K562 (cell line): ENCODE data around the gene CRAMP1. TPM values are rescaled to one million over a fixed set of nuclear protein-coding genes. Genes with fewer than 3 reads are reported as not detected.

Experiments
- ATAC-seq: fragments of 200-7000 bp; cut with Tn5 transposase; 3 replicates; pipeline ENCODE4 v1.9.1; 2020; ENCODE audit warnings: moderate library complexity
- BruUV-seq: library from RNA; stranded (reverse); fragments of 400-500 nt; replicated peaks from 2 replicates; lab custom pipeline; 2021; lab: Mats Ljungman, UMichigan
- CTCF ChIA-PET: fragments of 300-600 bp; formaldehyde crosslinking; extraction: SDS; loops from one replicate; lab custom pipeline; 2021; ENCODE audit warnings: low intra/inter-chr PET ratio; lab: Yijun Ruan, JAX
- POLR2A ChIA-PET: fragments of 300-600, 350-650 bp; sonication (Branson Sonifier 250); formaldehyde crosslinking; extraction: SDS; loops from one replicate; lab custom pipeline; 2021; ENCODE audit warnings: antibody characterized with exemption, inconsistent platforms; lab: Yijun Ruan, JAX
- DNase-seq, 4 experiments: peaks; one replicate each; pipeline versions ENCODE4 v3.0.0 to v3.0.0-alpha.2; 2011 to 2018; ENCODE audit warnings: low spot score in 3 of 4, mixed read lengths in 3 of 4; ENCODE audit errors: extremely low read depth in 1 of 4
- FAIRE-seq: peaks from 2 replicates; lab custom pipeline; 2011; peaks lifted over from hg19 to GRCh38; lab: Jason Lieb, UNC
- H2AFZ ChIP-seq: 2 replicates; pipeline ENCODE4 v1.6.0; 2011; ENCODE audit warnings: low read depth, low read length, control low read depth, inconsistent platforms
- H3K27ac ChIP-seq: fragments of 200-600 bp; 3 replicates; pipeline ENCODE4 v1.8.0; 2011; ENCODE audit warnings: low read depth, mild to moderate bottlenecking, control low read depth, inconsistent platforms, low read length, moderate library complexity, mixed read lengths; ENCODE audit errors: extremely low read depth
- H3K27me3 ChIP-seq, 2 experiments: fragments of 300-600 bp in 1 of 2; 2 replicates in 1 of 2; 3 replicates in 1 of 2; pipeline versions ENCODE4 v1.6.0 to v1.8.0; 2011; ENCODE audit warnings: inconsistent platforms in 2 of 2, low read length in 2 of 2, mild to moderate bottlenecking in 1 of 2, mixed read lengths in 1 of 2, moderate library complexity in 1 of 2; ENCODE audit not compliant: control insufficient read depth in 2 of 2, insufficient read depth in 2 of 2
- H3K36me3 ChIP-seq: fragments of 300-600 bp; 3 replicates; pipeline ENCODE4 v1.8.0; 2011; ENCODE audit warnings: mild to moderate bottlenecking, low read length, inconsistent platforms; ENCODE audit not compliant: control insufficient read depth, insufficient read depth
- H3K4me1 ChIP-seq, 2 experiments: fragments of 200-600 bp in 1 of 2; replicated peaks in 1 of 2; 2 replicates in 1 of 2; 3 replicates in 1 of 2; pipeline versions ENCODE4 v1.5.1 to v1.8.0; 2011; ENCODE audit warnings: inconsistent platforms in 2 of 2, low read length in 2 of 2, mild to moderate bottlenecking in 1 of 2, mixed read lengths in 1 of 2, moderate library complexity in 1 of 2; ENCODE audit not compliant: control insufficient read depth in 2 of 2, insufficient read depth in 2 of 2
- H3K4me2 ChIP-seq: 2 replicates; pipeline ENCODE4 v1.6.1; 2011; ENCODE audit warnings: low read length, control low read depth, inconsistent platforms, mixed read lengths; ENCODE audit not compliant: insufficient read depth
- H3K4me3 ChIP-seq: fragments of 200-600 bp; sonication (generic), shearing (Covaris generic); 2 replicates; pipeline ENCODE4 v1.5.1; 2016; ENCODE audit warnings: control low read depth, inconsistent platforms
- H3K79me2 ChIP-seq: fragments of 200-600 bp; 3 replicates; pipeline ENCODE4 v1.8.0; 2011; ENCODE audit warnings: low read length, inconsistent platforms; ENCODE audit not compliant: control insufficient read depth, insufficient read depth
- H3K9ac ChIP-seq, 2 experiments: 2 replicates each; pipeline versions ENCODE4 v1.6.0 to v1.6.1; 2011; ENCODE audit warnings: low read depth in 2 of 2, low read length in 2 of 2, control low read depth in 1 of 2, inconsistent platforms in 1 of 2, mild to moderate bottlenecking in 1 of 2, mixed read lengths in 1 of 2; ENCODE audit not compliant: insufficient read depth in 1 of 2
- H3K9me1 ChIP-seq: one replicate; pipeline ENCODE4 v1.6.0; 2011; ENCODE audit warnings: inconsistent platforms, mild to moderate bottlenecking, low read length, moderate library complexity; ENCODE audit not compliant: control insufficient read depth, insufficient read depth
- H3K9me3 ChIP-seq: replicated peaks from 2 replicates; pipeline ENCODE4 v1.5.1; 2011; ENCODE audit warnings: low read depth, low read length, inconsistent platforms; ENCODE audit not compliant: control insufficient read depth, insufficient read depth
- H4K20me1 ChIP-seq: replicated peaks from 2 replicates; pipeline ENCODE4 v1.6.1; 2011; ENCODE audit warnings: low read length, inconsistent platforms, mixed read lengths; ENCODE audit not compliant: control insufficient read depth, insufficient read depth
- GTF2A2 ChIP-seq: IDR thresholded peaks from 2 replicates; pipeline ENCODE4 v1.6.1; 2016; ENCODE audit warnings: mild to moderate bottlenecking, missing genetic modification characterization, missing compliant biosample characterization
- WGBS: fragments of 100-300 bp; shearing (Covaris generic); methylation state at CpG from one replicate; pipeline ENCODE4 v1.1.6; 2016; ENCODE audit warnings: low coverage, mixed read lengths; ENCODE audit not compliant: insufficient coverage; ENCODE audit errors: missing lambda C conversion rate; 5-methylcytosine and 5-hydroxymethylcytosine counted together
- in situ Hi-C: fragments of 300-500 bp; cut with MboI; formaldehyde crosslinking; loops from 4 replicates; pipeline ENCODE4 v1.15.0; 2018; ENCODE audit warnings: inconsistent platforms, mixed read lengths
- intact Hi-C: fragments of 100-400 bp; cut with micrococcal nuclease; formaldehyde crosslinking; loops from 2 replicates; pipeline ENCODE4 v1.14.2; 2022
- polyA plus RNA-seq, 8 experiments: library from polyadenylated mRNA; depleted of rRNA in 4 of 8; stranded (reverse) in 5 of 8; unstranded in 3 of 8; fragments of >200 nt; fragmentation: Nextera tagmentation in 2 of 8; fragmentation: Illumina TruSeq in 1 of 8; extraction: Ambion mirVana in 2 of 8; extraction: Trizol in 1 of 8; gene quantifications; 2 replicates each; pipeline versions ENCODE4 v1.2.1 to v1.2.3, GENCODE V29; 2011 to 2014; ENCODE audit warnings: inconsistent platforms in 1 of 8, missing spikeins in 1 of 8
- total RNA-seq, 7 experiments: library from RNA; depleted of rRNA in 6 of 7; stranded (reverse); fragments of >200 nt in 6 of 7; fragmentation: Illumina TruSeq in 2 of 7; extraction: Trizol in 2 of 7; gene quantifications; 2 replicates each; pipeline versions ENCODE4 v1.2.1 to v1.2.3, GENCODE V29; 2011 to 2021; ENCODE audit warnings: low replicate concordance in 1 of 7
- TF ChIP-seq, protein P1 (sequence below): fragments of 450-650 bp; IDR thresholded peaks from 2 replicates; pipeline ENCODE4 v1.6.1; 2016; ENCODE audit warnings: low read depth

The CRAMP1 gene
- total and polyA plus RNA-seq, 9 of the 15 experiments (the other 6 are each of a cell fraction or from before 2014, with no cell fraction given): 0.52 to 20.8 (median 7.5) TPM

DNA sequence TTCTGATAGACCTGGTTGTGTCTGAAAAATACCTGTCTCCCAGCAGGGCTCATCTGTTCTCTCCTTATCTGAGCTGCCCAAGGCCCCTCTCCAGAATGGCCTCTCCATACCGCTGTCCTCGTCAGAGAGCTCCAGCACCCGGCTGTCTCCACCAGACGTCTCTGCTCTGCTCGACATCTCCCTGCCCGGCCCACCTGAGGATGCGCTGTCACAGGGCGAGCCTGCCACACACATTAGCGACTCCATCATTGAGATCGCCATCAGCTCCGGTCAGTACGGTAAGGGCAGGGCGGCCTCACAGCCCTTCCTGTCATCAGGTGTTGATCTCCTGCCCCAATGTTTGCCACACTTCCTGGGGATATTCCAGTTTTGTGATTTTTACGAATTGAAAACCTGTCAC, 55.8 kb downstream of the CRAMP1 start:
- Histone ChIP-seq H3K27me3 (no peaks in the 10 kb centered on the region), H3K79me2 (no peaks in the 10 kb centered on the region), H3K9me3 (no peaks in the 10 kb centered on the region), H2AFZ (no peak overlapping the region), H3K9me1 (no peaks in the 10 kb centered on the region), H3K36me3 (peaks cover 94% of the 10 kb centered on the region), H3K9ac (no peak overlapping the region), H3K27ac (no peak overlapping the region), H3K4me3 (no peak overlapping the region), H4K20me1 (no peaks in the 10 kb centered on the region), H3K4me2 (no peak overlapping the region), H3K4me1 (no peaks in the 10 kb centered on the region)
- ChIA-PET CTCF (no interaction called here), POLR2A (interaction anchor here (3.6 kb wide), 1 partner anchor 10 kb away, joined by 18 read pairs; the partner anchor contains the start of gene JPT2)
- in situ Hi-C loops (no loop called here), intact Hi-C loops (no loop called here)
- BruUV-seq: no TSS peak
- ATAC-seq: no peak
- no peak for DNase-seq
- no peak for FAIRE-seq
- TF ChIP-seq, protein P1, sequence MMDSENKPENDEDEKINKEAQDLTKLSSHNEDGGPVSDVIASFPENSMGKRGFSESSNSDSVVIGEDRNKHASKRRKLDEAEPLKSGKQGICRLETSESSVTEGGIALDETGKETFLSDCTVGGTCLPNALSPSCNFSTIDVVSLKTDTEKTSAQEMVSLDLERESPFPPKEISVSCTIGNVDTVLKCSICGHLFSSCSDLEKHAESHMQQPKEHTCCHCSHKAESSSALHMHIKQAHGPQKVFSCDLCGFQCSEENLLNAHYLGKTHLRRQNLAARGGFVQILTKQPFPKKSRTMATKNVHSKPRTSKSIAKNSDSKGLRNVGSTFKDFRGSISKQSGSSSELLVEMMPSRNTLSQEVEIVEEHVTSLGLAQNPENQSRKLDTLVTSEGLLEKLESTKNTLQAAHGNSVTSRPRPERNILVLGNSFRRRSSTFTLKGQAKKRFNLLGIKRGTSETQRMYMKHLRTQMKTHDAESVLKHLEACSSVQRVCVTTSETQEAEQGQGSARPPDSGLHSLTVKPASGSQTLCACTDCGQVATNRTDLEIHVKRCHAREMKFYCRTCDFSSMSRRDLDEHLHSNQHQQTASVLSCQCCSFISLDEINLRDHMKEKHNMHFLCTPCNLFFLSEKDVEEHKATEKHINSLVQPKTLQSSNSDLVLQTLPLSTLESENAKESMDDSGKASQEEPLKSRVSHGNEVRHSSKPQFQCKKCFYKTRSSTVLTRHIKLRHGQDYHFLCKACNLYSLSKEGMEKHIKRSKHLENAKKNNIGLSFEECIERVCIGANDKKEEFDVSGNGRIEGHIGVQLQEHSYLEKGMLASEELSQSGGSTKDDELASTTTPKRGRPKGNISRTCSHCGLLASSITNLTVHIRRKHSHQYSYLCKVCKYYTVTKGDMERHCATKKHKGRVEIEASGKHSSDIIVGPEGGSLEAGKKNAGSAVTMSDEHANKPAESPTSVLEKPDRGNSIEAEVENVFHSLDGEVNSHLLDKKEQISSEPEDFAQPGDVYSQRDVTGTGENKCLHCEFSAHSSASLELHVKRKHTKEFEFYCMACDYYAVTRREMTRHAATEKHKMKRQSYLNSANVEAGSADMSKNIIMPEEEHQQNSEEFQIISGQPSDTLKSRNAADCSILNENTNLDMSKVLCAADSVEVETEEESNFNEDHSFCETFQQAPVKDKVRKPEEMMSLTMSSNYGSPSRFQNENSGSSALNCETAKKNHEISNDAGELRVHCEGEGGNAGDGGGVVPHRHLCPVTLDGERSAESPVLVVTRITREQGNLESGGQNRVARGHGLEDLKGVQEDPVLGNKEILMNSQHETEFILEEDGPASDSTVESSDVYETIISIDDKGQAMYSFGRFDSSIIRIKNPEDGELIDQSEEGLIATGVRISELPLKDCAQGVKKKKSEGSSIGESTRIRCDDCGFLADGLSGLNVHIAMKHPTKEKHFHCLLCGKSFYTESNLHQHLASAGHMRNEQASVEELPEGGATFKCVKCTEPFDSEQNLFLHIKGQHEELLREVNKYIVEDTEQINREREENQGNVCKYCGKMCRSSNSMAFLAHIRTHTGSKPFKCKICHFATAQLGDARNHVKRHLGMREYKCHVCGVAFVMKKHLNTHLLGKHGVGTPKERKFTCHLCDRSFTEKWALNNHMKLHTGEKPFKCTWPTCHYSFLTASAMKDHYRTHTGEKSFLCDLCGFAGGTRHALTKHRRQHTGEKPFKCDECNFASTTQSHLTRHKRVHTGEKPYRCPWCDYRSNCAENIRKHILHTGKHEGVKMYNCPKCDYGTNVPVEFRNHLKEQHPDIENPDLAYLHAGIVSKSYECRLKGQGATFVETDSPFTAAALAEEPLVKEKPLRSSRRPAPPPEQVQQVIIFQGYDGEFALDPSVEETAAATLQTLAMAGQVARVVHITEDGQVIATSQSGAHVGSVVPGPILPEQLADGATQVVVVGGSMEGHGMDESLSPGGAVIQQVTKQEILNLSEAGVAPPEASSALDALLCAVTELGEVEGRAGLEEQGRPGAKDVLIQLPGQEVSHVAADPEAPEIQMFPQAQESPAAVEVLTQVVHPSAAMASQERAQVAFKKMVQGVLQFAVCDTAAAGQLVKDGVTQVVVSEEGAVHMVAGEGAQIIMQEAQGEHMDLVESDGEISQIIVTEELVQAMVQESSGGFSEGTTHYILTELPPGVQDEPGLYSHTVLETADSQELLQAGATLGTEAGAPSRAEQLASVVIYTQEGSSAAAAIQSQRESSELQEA: no peak
- no peak for TF ChIP-seq GTF2A2 (tag)
- 93% methylated on average over 11 of the region's 14 CpGs for WGBS
